ENCODE results near the gene PIGU. TPM values are rescaled to one million over a fixed set of nuclear protein-coding genes. Genes with fewer than 3 reads are reported as not detected.

The PIGU gene
- total and polyA plus RNA-seq, 2 of the 13 experiments (the other 11 are each of a cell fraction or from before 2014, with no cell fraction given) = 45.5 to 231 TPM

DNA sequence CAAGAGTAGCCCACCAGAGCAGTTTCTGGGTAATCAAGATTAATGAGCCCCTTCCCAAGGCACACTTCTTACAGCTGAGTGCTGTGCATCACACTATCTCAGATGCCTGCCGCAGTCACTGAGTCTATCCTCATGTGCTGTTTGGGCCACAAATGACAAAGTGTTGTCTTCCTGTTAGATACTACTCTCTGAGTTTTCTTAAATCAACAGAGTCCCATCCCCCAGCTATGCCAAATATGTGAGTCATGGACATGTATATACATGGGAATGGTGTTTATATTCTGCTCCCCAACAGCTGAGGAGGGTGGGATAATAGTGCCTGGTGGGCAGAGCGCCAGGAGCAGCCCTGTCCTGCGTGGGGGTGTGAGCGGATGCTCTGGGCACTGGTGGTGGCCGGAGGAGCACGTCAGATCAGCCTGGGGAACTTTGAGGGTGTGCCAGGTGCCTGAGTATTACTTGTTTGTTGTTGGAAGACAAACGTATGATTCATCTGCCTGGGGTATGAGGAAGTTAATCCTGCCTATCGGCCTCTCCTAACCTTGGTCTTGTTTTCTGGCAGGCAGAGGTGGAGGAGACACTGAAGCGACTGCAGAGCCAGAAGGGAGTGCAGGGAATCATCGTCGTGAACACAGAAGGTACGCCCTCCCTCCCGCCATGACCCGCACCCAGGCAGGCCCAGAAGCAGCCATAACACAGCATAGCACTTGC lies 151.0 kb downstream of the PIGU start (continued):
- TF ChIP-seq, protein P1, sequence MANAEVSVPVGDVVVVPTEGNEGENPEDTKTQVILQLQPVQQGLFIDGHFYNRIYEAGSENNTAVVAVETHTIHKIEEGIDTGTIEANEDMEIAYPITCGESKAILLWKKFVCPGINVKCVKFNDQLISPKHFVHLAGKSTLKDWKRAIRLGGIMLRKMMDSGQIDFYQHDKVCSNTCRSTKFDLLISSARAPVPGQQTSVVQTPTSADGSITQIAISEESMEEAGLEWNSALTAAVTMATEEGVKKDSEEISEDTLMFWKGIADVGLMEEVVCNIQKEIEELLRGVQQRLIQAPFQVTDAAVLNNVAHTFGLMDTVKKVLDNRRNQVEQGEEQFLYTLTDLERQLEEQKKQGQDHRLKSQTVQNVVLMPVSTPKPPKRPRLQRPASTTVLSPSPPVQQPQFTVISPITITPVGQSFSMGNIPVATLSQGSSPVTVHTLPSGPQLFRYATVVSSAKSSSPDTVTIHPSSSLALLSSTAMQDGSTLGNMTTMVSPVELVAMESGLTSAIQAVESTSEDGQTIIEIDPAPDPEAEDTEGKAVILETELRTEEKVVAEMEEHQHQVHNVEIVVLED (CRISPR knock-in tag; IDR thresholded peaks at IDR 0.05; ENCODE audit: borderline replicate concordance) = peak; percentile 14; the same call in 1 of the 2 replicates
- TF ChIP-seq NCOA1 (CRISPR knock-in tag; IDR thresholded peaks at IDR 0.05) = no peak
- no peak for TF ChIP-seq ZFP41 (CRISPR knock-in tag; IDR thresholded peaks at IDR 0.05; ENCODE audit: borderline replicate concordance)
- peak; percentile 69; the same call in 1 of the 2 replicates for TF ChIP-seq ZMAT3 (CRISPR knock-in tag; conservative IDR thresholded peaks at IDR 0.05)
- no peak for TF ChIP-seq SRY (CRISPR knock-in tag; IDR thresholded peaks at IDR 0.05)
- TF ChIP-seq, protein P2, sequence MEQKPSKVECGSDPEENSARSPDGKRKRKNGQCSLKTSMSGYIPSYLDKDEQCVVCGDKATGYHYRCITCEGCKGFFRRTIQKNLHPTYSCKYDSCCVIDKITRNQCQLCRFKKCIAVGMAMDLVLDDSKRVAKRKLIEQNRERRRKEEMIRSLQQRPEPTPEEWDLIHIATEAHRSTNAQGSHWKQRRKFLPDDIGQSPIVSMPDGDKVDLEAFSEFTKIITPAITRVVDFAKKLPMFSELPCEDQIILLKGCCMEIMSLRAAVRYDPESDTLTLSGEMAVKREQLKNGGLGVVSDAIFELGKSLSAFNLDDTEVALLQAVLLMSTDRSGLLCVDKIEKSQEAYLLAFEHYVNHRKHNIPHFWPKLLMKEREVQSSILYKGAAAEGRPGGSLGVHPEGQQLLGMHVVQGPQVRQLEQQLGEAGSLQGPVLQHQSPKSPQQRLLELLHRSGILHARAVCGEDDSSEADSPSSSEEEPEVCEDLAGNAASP (CRISPR knock-in tag; IDR thresholded peaks at IDR 0.05; ENCODE audit: borderline replicate concordance) = peak; percentile 76; the same call in 1 of the 2 replicates
- TF ChIP-seq, protein P3, sequence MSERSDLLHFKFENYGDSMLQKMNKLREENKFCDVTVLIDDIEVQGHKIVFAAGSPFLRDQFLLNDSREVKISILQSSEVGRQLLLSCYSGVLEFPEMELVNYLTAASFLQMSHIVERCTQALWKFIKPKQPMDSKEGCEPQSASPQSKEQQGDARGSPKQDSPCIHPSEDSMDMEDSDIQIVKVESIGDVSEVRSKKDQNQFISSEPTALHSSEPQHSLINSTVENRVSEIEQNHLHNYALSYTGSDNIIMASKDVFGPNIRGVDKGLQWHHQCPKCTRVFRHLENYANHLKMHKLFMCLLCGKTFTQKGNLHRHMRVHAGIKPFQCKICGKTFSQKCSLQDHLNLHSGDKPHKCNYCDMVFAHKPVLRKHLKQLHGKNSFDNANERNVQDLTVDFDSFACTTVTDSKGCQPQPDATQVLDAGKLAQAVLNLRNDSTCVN (CRISPR knock-in tag; IDR thresholded peaks at IDR 0.05; ENCODE audit: borderline replicate concordance) = no peak; the same call in 1 of the 2 replicates
- TF ChIP-seq PITX1 (CRISPR knock-in tag; IDR thresholded peaks at IDR 0.05) = peak; percentile 86
- TF ChIP-seq SP4 (CRISPR knock-in tag; IDR thresholded peaks at IDR 0.05) = 0 out of 2 replicates have a peak, but pooled peaks have one; percentile 41
- no peak for TF ChIP-seq PAWR (CRISPR knock-in tag; IDR thresholded peaks at IDR 0.05; ENCODE audit: borderline replicate concordance)
- TF ChIP-seq ZNF354B (CRISPR knock-in tag; IDR thresholded peaks at IDR 0.05) = 0 out of 2 replicates have a peak, but pooled peaks have one; percentile 24
- no peak; the same call in 1 of the 2 replicates for TF ChIP-seq SMARCC2 (IDR thresholded peaks at IDR 0.05)
- TF ChIP-seq, protein P4, sequence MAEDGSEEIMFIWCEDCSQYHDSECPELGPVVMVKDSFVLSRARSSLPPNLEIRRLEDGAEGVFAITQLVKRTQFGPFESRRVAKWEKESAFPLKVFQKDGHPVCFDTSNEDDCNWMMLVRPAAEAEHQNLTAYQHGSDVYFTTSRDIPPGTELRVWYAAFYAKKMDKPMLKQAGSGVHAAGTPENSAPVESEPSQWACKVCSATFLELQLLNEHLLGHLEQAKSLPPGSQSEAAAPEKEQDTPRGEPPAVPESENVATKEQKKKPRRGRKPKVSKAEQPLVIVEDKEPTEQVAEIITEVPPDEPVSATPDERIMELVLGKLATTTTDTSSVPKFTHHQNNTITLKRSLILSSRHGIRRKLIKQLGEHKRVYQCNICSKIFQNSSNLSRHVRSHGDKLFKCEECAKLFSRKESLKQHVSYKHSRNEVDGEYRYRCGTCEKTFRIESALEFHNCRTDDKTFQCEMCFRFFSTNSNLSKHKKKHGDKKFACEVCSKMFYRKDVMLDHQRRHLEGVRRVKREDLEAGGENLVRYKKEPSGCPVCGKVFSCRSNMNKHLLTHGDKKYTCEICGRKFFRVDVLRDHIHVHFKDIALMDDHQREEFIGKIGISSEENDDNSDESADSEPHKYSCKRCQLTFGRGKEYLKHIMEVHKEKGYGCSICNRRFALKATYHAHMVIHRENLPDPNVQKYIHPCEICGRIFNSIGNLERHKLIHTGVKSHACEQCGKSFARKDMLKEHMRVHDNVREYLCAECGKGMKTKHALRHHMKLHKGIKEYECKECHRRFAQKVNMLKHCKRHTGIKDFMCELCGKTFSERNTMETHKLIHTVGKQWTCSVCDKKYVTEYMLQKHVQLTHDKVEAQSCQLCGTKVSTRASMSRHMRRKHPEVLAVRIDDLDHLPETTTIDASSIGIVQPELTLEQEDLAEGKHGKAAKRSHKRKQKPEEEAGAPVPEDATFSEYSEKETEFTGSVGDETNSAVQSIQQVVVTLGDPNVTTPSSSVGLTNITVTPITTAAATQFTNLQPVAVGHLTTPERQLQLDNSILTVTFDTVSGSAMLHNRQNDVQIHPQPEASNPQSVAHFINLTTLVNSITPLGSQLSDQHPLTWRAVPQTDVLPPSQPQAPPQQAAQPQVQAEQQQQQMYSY (CRISPR knock-in tag; IDR thresholded peaks at IDR 0.05) = no peak
- no peak for TF ChIP-seq BORCS8-MEF2B (CRISPR knock-in tag; IDR thresholded peaks at IDR 0.05)
- TF ChIP-seq FOSL1 (CRISPR knock-in tag; IDR thresholded peaks at IDR 0.05; ENCODE audit: borderline replicate concordance) = peak; percentile 89
- peak; percentile 68; the same call in 1 of the 2 replicates for TF ChIP-seq REPIN1 (CRISPR knock-in tag; IDR thresholded peaks at IDR 0.05; ENCODE audit: borderline replicate concordance, low read depth)
- TF ChIP-seq SIN3A (IDR thresholded peaks at IDR 0.05; ENCODE audit: borderline replicate concordance, low read depth, low read length) = peak; percentile 48
- TF ChIP-seq ZNF768 (CRISPR knock-in tag; IDR thresholded peaks at IDR 0.05) = peak; percentile 39
- TF ChIP-seq ZNF781 (CRISPR knock-in tag; IDR thresholded peaks at IDR 0.05; ENCODE audit: borderline replicate concordance, not compliant biosample characterization) = peak; percentile 64
- peak; percentile 81; the same call in 1 of the 2 replicates for TF ChIP-seq CHD4 (IDR thresholded peaks at IDR 0.05; ENCODE audit: borderline replicate concordance, low read length)
- peak; percentile 59; the same call in 1 of the 2 replicates for TF ChIP-seq ZNF563 (CRISPR knock-in tag; IDR thresholded peaks at IDR 0.05)
